Left colon (tissue), 2 donors: ENCODE measurements around the gene ATP13A4. TPM values are rescaled to one million over a fixed set of nuclear protein-coding genes. Genes with fewer than 3 reads are reported as not detected.

Experiments
- ATAC-seq: fragments of 200-7000 bp; cut with Tn5 transposase; one replicate; pipeline ENCODE4 v1.9.1; 2020; ENCODE audit warnings: mild to moderate bottlenecking, moderate library complexity
- DNase-seq, 2 donors: peaks; one replicate each; pipeline ENCODE4 v3.0.0-alpha.2; 2020
- intact Hi-C, 2 donors: fragments of 100-400 bp; cut with DNase I in 1 of 2; cut with micrococcal nuclease in 1 of 2; formaldehyde crosslinking; loops; one replicate each; pipeline versions ENCODE4 v1.11.2 to v1.14.0; 2022; cut with DNase I, micrococcal nuclease
- total RNA-seq, 2 donors: library from RNA; stranded (reverse); fragmentation: NEBNext Ultra II Directional; extraction: Animal tissue kit (Norgen Biotek cat#: 25700); gene quantifications; one replicate each; pipeline ENCODE4 v1.2.1, GENCODE V29; 2021
- donor health status: DM: no; HTN: no; CAD: no.
- donor health status: DM: yes; HTN: yes; CAD: no.

ATP13A4 gene
- total RNA-seq, 2 donors from 2014 or later, result 10.7 to 14.2 TPM

DNA sequence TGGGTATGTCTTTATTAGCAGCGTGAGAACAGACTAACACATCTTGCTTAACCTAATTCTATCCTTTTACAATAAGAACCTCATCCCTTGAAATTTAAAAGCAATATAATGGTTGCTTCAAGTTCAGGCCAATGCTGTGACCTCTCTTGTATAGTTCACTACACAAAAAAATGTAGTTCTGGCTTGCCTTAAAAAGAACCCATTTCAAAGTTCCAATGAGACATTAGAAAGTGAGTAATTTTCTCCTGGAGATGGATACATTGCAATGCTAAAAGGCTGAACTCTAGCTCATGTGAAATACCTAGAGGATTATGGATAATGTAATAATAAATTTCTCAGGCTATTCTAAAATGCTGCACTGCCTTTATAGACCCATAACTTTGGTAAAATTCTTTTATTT lies 47.8 kb downstream of the ATP13A4 start:
- intact Hi-C loops, result no loop called here
- ATAC-seq (no peak), DNase-seq (no peak)

- DNase-seq, result no peak
- intact Hi-C loops, result no loop called here
- no peak for ATAC-seq
Measured at GRCh38 chr3:193502871-193503270, 51.8 kb downstream of the ATP13A4 start.

GRCh38 chr3:193499801-193500485 lies 54.8 kb downstream of the ATP13A4 start:
- intact Hi-C loops, result no loop called here
- ATAC-seq (no peak), DNase-seq (no peak)

DNA sequence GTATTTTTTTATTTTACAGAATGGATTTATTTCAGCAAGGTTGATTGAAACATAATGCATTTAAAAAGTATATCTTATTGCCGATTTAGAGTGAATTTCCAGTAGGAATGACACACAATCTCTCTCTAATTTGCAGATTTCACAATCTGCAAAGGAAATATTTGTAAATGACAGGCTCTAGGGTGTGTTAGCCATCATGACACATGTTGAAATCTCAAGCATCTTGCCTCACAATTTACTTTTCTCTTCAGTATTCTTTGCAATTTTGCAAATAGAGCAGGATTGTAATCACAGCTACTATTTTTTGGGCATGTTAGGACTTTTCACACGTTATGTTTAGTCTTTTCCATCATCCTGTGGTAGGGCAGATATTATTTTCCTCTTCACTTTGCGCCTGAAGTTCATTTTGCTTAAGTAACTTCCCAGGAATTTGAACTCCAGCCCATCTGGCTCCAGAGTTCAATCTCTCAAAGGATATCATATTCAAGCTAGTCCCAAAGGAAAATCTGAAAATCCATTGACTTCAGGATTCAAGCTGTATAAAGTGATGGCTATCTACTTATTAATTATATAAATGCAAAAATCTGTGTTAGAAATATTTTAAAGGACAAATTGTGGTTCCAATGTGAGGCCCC lies 55.4 kb downstream of the ATP13A4 start:
- no peak for ATAC-seq
- DNase-seq, result no peak
- intact Hi-C loops, result no loop called here

DNA sequence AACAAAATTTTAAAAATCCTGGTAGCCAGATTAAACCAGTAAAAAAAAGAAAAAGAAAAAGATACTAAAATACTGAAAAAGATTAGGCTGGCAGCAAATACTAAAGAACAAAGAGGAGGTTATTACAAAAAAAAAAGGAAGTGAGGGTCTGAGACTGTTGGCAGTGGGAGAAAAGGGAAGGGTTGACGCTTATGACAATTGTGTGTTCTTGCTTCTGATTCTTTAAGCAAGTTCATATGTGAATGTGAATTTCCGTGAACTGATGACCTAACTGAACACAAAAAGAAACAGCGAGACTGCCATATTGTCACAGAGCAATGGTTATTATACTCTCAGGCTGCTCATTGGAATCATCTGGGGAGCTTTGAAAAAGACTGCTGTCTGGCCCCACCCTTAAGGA lies 56.5 kb downstream of the ATP13A4 start:
- DNase-seq (no peak), ATAC-seq (no peak)
- intact Hi-C loops, result no loop called here

GRCh38 chr3:193496658-193497057 lies 58.0 kb downstream of the ATP13A4 start:
- intact Hi-C loops, result no loop called here
- DNase-seq (no peak), ATAC-seq (no peak)

- intact Hi-C loops, result no loop called here
- ATAC-seq (peak; percentile 94), DNase-seq (no peak)
Measured at GRCh38 chr3:193491026-193491425, 63.7 kb downstream of the ATP13A4 start.

DNA sequence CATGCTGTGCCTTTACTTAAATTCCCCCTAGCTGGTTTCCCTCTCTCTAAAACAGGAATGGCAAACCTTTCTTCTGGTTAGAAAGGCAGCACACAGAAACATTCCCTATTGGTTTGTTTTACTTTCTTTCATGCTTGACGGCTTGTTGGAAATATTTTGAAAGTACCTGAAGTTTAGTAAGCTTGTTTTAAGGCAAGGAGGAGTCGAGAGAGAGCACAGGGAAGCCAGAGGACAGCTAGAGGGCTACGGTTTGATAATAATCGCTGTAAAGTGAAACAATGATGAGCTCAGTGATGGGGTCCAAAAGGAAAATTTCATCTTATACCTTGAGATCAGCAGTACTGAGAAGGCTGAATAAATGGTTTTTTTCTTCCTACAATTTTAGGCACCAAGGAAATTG lies 64.1 kb downstream of the ATP13A4 start:
- DNase-seq, result no peak
- intact Hi-C loops, result no loop called here
- no peak for ATAC-seq

DNA sequence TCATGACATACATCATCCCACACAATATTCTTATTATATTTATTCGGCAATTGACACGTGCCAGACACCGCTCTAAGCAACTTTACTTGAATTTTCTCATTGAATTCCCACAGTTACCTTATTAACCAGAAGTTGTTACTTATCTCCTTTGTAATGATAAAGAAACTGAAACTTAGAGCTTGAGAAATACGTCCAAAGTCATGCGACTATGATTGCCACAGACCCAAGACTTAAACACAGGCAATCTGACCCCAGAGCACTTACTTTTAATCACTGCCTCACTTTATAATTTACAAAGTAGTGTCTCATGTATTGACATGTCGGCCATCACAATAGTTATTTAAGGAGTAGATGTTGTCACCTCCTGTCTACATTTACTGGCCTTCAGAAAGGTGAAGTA lies 64.7 kb downstream of the ATP13A4 start:
- intact Hi-C loops, result no loop called here
- no peak for DNase-seq
- no peak for ATAC-seq

DNA sequence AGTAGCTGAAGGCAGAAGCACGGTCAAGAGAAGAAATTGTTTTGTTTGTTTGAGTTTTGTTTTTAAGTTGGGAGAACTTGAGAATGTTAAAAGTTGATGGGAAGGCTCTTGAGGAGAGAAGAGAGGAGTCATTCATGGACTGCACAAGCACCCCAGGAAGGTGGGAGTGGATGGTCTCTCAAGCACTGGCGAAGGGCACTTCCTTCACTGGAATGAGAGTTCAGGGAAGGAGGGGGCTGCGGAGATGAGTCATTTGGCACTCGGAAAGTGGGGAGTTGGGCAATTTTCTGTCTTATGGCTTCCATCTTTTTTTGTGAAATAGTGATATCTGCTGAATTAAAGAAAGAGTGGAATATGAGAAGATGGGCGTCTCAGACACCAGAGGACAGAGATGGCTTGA lies 66.0 kb downstream of the ATP13A4 start:
- intact Hi-C loops, result no loop called here
- ATAC-seq, result no peak
- DNase-seq, result no peak

- intact Hi-C loops, result no loop called here
- ATAC-seq, result no peak
- DNase-seq, result no peak
Measured at GRCh38 chr3:193483988-193484539, 70.6 kb downstream of the ATP13A4 start.

DNA sequence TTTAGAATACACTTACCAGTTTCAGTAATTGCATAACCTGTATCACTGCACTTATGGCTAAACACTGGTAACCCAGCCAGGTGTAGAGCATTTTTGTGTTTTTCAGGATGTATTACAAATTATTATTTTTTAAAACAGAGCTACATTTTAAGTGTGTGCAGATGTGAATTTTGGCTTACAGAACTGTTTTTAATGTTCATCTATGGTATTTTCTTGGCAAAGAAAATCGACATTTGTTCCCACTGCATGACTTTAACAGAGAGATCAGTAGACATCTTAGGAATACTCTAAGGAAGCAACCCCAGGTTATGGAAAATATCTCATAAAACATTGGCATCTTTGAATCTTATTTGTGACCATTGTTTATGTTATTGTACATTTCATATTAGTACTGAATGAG lies 73.3 kb downstream of the ATP13A4 start:
- intact Hi-C loops, result no loop called here
- ATAC-seq, result no peak

GRCh38 chr3:193474446-193474845 lies 80.2 kb downstream of the ATP13A4 start:
- intact Hi-C loops, result no loop called here

More for the DNA sequence above, 73.3 kb downstream of the ATP13A4 start:
- no peak for DNase-seq

GRCh38 chr3:193470710-193471109 lies 84.0 kb downstream of the ATP13A4 start:
- intact Hi-C loops, result no loop called here

More at GRCh38 chr3:193474446-193474845, 80.2 kb downstream of the ATP13A4 start:
- no peak for DNase-seq
- no peak for ATAC-seq

DNA sequence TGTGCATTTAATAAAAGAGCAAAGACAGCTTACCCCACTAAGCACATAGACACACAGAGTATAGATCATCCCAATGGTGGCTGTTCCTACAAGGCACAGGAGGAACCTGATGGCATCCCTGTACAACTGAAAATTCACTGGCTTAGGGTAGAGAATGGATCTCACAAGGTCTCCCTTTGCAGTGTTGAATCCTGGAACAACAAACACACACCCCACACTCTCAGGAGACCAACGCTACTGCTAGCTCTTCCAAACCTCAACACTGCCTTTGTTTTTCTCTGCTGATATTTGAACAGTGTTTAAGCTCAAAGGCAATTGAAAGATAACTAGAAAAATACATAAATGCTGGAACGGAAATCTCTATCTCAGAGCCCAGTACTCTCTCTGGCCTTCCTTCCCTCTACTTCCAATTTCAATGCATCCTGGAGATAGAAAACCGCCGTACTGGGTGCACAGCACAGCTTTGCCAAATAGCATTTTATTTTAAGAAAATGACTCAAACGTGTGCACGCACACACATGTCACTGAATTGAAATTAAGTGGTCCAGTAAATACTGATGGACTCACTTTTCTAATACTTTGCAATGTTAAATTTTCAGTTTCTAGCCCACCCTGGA lies 88.6 kb downstream of the ATP13A4 start:
- DNase-seq, result no peak
- ATAC-seq, result peak; percentile 64
- intact Hi-C loops, result no loop called here

More at GRCh38 chr3:193470710-193471109, 84.0 kb downstream of the ATP13A4 start:
- DNase-seq (no peak), ATAC-seq (no peak)

- intact Hi-C loops, result loop anchor here in 1 of 2 donors (5.0 kb wide), 1 partner anchor 107 kb away; no protein-coding TSS in a partner anchor
- DNase-seq (no peak), ATAC-seq (no peak)
Measured at GRCh38 chr3:193464889-193465288, 89.8 kb downstream of the ATP13A4 start.

- DNase-seq (no peak), ATAC-seq (no peak)
- intact Hi-C loops, result no loop called here
Measured at GRCh38 chr3:193457526-193457925, 97.2 kb downstream of the ATP13A4 start.

GRCh38 chr3:193452338-193452737 lies 102.4 kb downstream of the ATP13A4 start:
- intact Hi-C loops, result no loop called here
- no peak for ATAC-seq
- DNase-seq, result no peak

DNA sequence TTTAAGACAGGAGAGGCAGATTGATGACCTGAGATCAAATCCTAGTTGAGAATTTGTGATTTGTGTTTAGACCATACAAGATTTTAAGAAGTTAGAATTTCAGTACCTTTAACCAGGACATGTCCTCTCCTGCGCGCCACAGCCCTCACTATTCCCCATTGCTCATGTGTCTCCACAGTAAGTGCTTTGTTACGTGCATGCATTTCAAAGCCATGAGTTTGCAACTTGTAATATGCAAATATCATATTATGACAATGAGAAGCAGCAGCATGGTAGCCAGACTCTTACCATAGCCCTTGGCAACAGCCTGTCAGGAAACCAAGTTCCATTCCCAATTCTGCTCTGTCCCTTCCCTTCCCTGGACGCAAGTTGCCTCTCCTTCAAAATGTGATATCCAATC lies 102.8 kb downstream of the ATP13A4 start:
- ATAC-seq, result no peak
- intact Hi-C loops, result no loop called here
- DNase-seq, result no peak
